IPS-11a (cell line): ENCODE results near the gene ASTN2.

ENCODE experiments used
- H3K4me3 ChIP-seq: one replicate; pipeline ENCODE4 v1.5.1; 2013; ENCODE audit warnings: low read depth, low read length, control low read depth

Gene ASTN2

DNA sequence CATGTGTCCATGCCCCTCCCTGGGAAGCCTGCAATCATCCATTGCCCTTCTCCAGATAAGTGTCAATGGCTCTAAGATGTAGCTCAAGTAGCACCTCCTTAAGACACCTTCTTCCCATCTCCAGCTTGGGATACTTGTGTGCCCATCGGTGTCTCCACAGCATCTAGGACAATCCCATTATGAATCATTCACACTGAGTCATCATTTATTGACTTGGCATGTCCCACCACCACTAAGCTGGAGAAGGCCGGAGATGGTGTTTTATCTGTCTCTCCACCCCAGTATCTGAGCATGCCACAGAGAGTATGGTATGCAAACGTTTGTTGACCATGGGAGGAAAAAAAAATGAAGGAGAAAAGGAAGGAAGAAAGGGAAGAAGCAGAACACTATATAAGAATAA lies 385.5 kb downstream of the ASTN2 start:
- H3K4me3 ChIP-seq, result no peak overlapping the region

GRCh38 chr9:117028103-117028858 lies 386.6 kb downstream of the ASTN2 start:
- no peak overlapping the region for H3K4me3 ChIP-seq

GRCh38 chr9:117021906-117022305 lies 393.0 kb downstream of the ASTN2 start:
- H3K4me3 ChIP-seq, result no peak overlapping the region

- H3K4me3 ChIP-seq, result no peak overlapping the region
These were observed 395.8 kb downstream of the ASTN2 start for GRCh38 chr9:117018966-117019617.

DNA sequence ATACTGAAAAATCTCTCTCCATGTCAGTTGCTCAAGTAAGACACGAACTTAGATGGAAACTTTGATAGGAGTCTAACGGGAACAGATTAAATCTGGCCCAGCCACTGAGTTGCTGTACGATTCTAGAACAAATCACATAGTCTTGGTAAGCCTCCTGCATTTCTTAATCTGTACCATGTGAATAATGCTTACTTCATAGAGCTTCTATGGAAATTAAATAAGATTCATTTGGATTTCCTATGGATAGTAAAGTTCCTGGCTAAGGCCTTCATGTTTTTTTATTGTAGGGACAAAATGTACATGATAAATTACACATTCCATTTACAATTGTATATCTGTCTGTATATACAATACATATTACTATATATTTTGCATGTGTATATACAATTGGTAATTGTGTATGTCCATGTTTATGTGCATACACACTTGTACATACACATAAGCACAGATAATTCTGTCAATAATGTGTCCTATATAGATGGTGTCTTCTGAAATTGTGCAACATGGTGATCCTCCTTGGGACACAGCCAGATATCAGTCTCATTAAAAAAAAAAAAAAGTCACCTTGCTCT lies 397.4 kb downstream of the ASTN2 start:
- no peak overlapping the region for H3K4me3 ChIP-seq

- H3K4me3 ChIP-seq, result no peak overlapping the region
These were observed 400.8 kb downstream of the ASTN2 start for GRCh38 chr9:117014061-117014460.

DNA sequence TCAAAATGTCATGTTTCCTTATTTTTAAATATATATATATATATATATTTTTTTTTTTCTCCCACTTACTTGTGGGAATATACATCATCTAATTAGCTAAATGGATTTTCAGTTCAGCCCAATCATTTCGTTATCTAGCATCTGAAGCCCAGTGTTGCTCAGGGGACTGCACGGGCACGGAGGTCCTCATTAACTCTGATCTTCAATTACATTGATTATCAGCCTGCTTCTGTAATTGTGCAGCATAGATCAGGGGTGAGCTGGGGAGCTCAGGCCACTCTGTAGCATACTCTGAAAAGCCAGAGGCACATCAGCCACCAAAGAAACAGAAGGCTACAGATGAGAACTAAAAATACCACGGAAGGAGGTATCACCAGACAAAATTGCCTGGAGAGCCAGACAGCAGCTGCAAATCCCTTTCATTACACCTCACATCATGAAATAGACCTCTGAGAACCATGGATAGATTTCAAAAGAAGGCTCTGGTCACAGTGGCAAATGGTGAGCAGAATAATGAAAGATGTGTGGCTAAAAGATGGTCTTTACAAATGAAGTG lies 401.3 kb downstream of the ASTN2 start:
- no peak overlapping the region for H3K4me3 ChIP-seq

- no peak overlapping the region for H3K4me3 ChIP-seq
These were observed 404.8 kb downstream of the ASTN2 start for GRCh38 chr9:117010061-117010460.

DNA sequence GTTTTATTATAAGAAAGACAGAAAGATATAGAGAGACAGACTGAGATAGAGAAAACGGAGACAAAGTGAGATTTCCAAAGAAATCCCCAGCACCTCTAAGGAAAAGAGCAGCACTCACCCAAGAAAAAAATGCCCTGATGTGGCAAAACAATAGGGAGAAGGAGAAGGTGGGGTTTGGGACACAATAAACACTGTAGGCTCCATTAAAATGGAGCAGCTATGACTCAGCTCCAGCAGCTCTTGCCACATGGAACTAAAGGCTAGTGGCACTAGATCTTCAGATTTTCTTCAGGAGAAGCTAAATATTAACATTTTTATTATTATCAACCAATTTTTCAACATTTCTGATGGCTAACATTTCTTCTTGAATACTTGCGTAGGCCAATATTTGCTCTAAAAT lies 406.0 kb downstream of the ASTN2 start:
- no peak overlapping the region for H3K4me3 ChIP-seq

- no peak overlapping the region for H3K4me3 ChIP-seq
These were observed 406.4 kb downstream of the ASTN2 start for GRCh38 chr9:117008461-117008860.

GRCh38 chr9:117002686-117003085 lies 412.2 kb downstream of the ASTN2 start:
- H3K4me3 ChIP-seq, result no peak overlapping the region

- no peak overlapping the region for H3K4me3 ChIP-seq
These were observed 414.0 kb downstream of the ASTN2 start for GRCh38 chr9:117000834-117001233.

DNA sequence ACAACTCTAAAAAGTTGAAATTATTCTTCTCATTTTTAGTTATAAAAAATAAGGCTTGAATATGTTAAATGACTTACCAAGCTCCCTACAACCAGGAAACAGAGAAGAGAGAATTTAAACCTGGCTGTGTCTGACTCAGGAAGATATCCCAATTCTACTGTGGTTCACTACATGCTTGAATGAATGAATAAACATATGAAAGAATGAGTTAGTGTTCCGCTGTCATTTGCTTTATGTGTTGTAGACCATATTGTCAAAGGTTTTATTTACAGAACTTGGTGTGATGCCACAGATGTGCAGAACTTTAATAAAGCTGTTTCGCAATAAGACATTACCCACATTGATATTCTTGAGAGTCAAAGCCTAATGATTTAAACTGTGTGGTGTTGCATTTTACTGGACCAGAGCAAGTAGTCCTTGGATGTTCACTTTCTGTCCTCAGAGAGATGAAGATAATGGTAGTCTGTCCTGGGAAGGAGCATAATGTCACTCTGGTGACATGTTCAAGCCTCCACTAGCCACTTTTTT lies 414.6 kb downstream of the ASTN2 start:
- H3K4me3 ChIP-seq, result no peak overlapping the region

GRCh38 chr9:116998305-116998704 lies 416.6 kb downstream of the ASTN2 start:
- H3K4me3 ChIP-seq, result no peak overlapping the region

DNA sequence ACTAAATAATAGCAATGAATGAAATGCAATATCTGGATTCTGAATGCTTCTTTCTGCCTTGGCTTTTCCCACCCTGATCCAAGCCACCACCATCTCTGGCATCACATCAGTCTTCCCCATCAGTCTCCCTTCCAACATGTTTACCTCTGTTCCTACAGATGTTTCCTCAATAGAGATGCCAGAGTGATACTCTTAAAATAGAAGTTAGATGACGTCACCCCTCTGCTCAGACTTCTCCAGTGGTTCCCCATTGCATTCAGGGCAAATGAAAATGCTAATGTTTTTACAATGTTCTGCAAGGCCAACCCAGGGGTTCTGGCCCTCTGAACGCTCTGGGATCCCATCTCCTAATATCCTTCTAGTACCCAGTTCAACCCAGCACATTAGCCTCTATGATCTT lies 422.0 kb downstream of the ASTN2 start:
- no peak overlapping the region for H3K4me3 ChIP-seq

DNA sequence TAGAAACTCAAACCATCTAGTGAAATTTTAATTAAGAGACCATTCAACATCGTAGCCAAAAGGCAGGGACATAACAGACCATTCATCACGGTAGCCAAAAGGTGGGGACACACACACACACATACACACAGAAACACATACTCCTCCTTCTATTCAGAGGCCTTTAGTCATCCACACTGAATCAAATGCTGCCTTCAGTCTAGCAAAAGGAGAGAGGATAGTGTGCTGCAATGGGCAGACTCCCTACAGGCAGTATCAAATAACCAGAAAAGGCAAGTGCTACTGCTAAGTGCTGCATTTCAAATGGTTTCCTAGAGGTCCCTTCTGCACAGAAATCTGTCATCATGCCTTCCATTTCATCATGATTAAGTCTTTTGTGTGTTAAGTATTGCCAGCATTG lies 423.8 kb downstream of the ASTN2 start:
- H3K4me3 ChIP-seq, result no peak overlapping the region

- H3K4me3 ChIP-seq, result no peak overlapping the region
These were observed 424.3 kb downstream of the ASTN2 start for GRCh38 chr9:116990592-116990991.

DNA sequence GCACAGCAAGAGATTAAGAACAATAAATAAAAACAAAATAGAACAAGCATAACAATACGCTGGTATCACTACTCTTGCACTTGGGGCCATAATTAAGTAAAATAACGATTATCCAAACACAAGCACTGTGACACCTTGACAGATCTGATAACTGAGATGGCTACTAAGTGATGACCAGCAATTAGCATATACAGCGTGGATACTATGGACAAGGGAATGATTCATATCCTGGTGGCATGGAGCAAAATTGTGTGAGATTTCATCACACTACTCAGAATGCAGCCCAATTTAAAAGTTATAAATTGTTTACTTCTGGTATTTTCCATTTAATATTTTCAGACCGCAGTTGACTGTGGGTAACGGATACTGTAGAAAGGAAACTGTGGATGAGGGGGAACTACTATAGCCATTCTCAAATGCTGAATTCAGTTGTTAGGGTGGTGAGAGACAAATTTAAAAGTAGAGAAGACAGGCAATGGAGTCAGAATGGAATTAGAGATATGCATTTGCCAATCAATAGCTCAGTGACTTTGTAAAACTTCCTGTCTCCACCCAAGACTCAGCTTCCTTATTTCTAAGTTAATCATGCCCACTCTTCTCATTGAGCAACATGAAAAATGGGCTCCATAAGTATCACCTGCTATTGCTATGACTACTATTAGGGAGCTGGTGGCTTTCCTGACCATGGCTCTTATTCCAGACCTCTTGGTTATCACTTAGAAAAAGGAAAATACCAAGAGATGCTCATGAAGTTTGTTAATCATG lies 427.0 kb downstream of the ASTN2 start:
- H3K4me3 ChIP-seq, result no peak overlapping the region

- H3K4me3 ChIP-seq, result no peak overlapping the region
These were observed 428.8 kb downstream of the ASTN2 start for GRCh38 chr9:116986015-116986414.

GRCh38 chr9:116985596-116985995 lies 429.3 kb downstream of the ASTN2 start:
- no peak overlapping the region for H3K4me3 ChIP-seq

- no peak overlapping the region for H3K4me3 ChIP-seq
These were observed 430.7 kb downstream of the ASTN2 start for GRCh38 chr9:116984111-116984510.
